OCI-LY3 (cell line): ENCODE results near the gene STPG3.

Experiments
- CTCF ChIP-seq: fragments of 200-600, 300-600 bp; sonication (generic); IDR thresholded peaks from 2 replicates; pipeline ENCODE4 v1.5.1; 2014; ENCODE audit warnings: antibody characterized with exemption, low read length, low read depth
- EZH2phosphoT487 ChIP-seq: fragments of 200-600 bp; shearing (Covaris generic); IDR thresholded peaks from 2 replicates; pipeline ENCODE4 v1.6.1; 2018; ENCODE audit warnings: antibody characterized with exemption, mixed run types, low read depth

- TF ChIP-seq CTCF (no peak), EZH2phosphoT487 (no peak)
Observed at GRCh38 chr9:137202966-137203365, 48.1 kb upstream of the STPG3 start.
